ENCODE measurements around the gene MUTYH. TPM values are rescaled to one million over a fixed set of nuclear protein-coding genes. Genes with fewer than 3 reads are reported as not detected.
A peak's percentile ranks its signal among the peaks of the same experiment; 100 is the strongest.

MUTYH gene
- total and polyA plus RNA-seq, 2 of the 8 experiments (the other 6 are each of a cell fraction or from before 2014, with no cell fraction given) = 51.9 to 65.7 TPM

GRCh38 chr1:45319761-45320160 is 20.5 kb downstream of the MUTYH start:
- no peak for DNase-seq (ENCODE audit: low read depth in 1 of 2, low spot score in 2 of 2)
- Histone ChIP-seq H3K4me3 (ENCODE audit: extremely low read depth in 1 of 4, insufficient read depth in 2 of 4, low read depth in 3 of 4, low read length in 4 of 4) (no peak overlapping the region), H3K27me3 (replicated peaks in 1 of 4; ENCODE audit: control insufficient read depth in 3 of 4, extremely low read depth in 1 of 4, insufficient read depth in 3 of 4, low read length in 3 of 4) (no peaks in the 10 kb centered on the region), H2AK5ac (ENCODE audit: low read depth, low read length) (no peak overlapping the region), H3K18ac (ENCODE audit: extremely low read depth, low read length) (0 out of 2 replicates have a peak overlapping the region, but pooled peaks have one; percentile 43), H3K14ac (ENCODE audit: insufficient read length) (no peak overlapping the region), H4K5ac (ENCODE audit: insufficient read length, low read depth, low read length) (no peak overlapping the region), H4K91ac (replicated peaks; ENCODE audit: insufficient read length, low read length) (no peak overlapping the region), H3K9ac (replicated peaks in 1 of 4; ENCODE audit: extremely low read depth in 1 of 4, low read depth in 3 of 4, low read length in 3 of 4) (no peak overlapping the region), H3K27ac (ENCODE audit: low read depth, low read length) (no peak overlapping the region), H3K23ac (ENCODE audit: insufficient read length) (no peak overlapping the region), H2BK12ac (ENCODE audit: low read depth, low read length) (peak overlapping the region; percentile 84; the same call in 1 of the 2 replicates), H3K36me3 (ENCODE audit: control insufficient read depth in 2 of 4, insufficient read depth in 4 of 4, low read length in 3 of 4) (no peaks in the 10 kb centered on the region), H3K4ac (replicated peaks; ENCODE audit: insufficient read length, low read depth, low read length) (no peak overlapping the region), H2BK120ac (replicated peaks; ENCODE audit: low read depth, low read length) (no peak overlapping the region), H3K79me2 (ENCODE audit: control insufficient read depth in 1 of 2, insufficient read depth in 2 of 2, low read length in 2 of 2) (no peaks in the 10 kb centered on the region), H4K20me1 (replicated peaks in 1 of 2; ENCODE audit: control insufficient read depth in 1 of 2, insufficient read depth in 2 of 2, low read length in 2 of 2) (no peaks in the 10 kb centered on the region), H3K56ac (replicated peaks; ENCODE audit: insufficient read length, low read depth, low read length) (no peak overlapping the region), H3K23me2 (ENCODE audit: low read depth, low read length) (no peaks in the 10 kb centered on the region; the same call in 1 of the 2 replicates), H3K9me3 (ENCODE audit: insufficient read depth in 2 of 2, low read depth in 1 of 2, low read length in 1 of 2) (peaks cover 0 to 5% of the 10 kb centered on the region in 2 experiments; a peak in 2 of 4 replicates), H2AFZ (ENCODE audit: low read length) (no peak overlapping the region), H2BK15ac (ENCODE audit: low read length) (no peak overlapping the region; the same call in 1 of the 2 replicates), H2BK5ac (ENCODE audit: low read depth, low read length) (peak overlapping the region; percentile 60), H4K8ac (ENCODE audit: extremely low read depth, insufficient read depth, low read length) (no peak overlapping the region), H3K4me2 (ENCODE audit: insufficient read depth in 1 of 2, low read depth in 2 of 2, low read length in 2 of 2) (no peak overlapping the region), H2BK20ac (ENCODE audit: low read length) (peak overlapping the region; percentile 86; the same call in 1 of the 2 replicates), H3K4me1 (replicated peaks in 1 of 4; ENCODE audit: control insufficient read depth in 3 of 4, insufficient read depth in 4 of 4, low read length in 3 of 4) (peaks cover 5 to 16% (median 7%) of the 10 kb centered on the region in 4 experiments; a peak in 6 of 7 replicates), H3K79me1 (ENCODE audit: low read depth, low read length) (no peaks in the 10 kb centered on the region)
- ChIA-PET CTCF (ENCODE audit: partially characterized antibody) (interaction anchor here (0.6 to 2.5 kb wide), 6 partner anchors 9 to 356 kb away, joined by 3 to 8 read pairs (median 6); no protein-coding TSS in a partner anchor), POLR2A (ENCODE audit: partially characterized antibody) (interaction anchor here (0.9 to 16.3 kb wide), 6 partner anchors 9 to 264 kb away, joined by 3 to 472 read pairs (median 12); partner anchors contain the start of genes CCDC163, MMACHC, MUTYH and PRDX1)
- FAIRE-seq = no peak
- 96% methylated on average over 4 of the region's 4 CpGs; no CpG with 5 or more reads in 1 of the 2 experiments for WGBS, 2 experiments (ENCODE audit: extremely low coverage in 1 of 2, insufficient coverage in 1 of 2, insufficient read length in 1 of 2, insufficient replicate concordance in 2 of 2, low coverage in 1 of 2, low lambda C conversion rate in 2 of 2, missing lambda C conversion rate in 1 of 2)
- TF ChIP-seq SP2 (IDR thresholded peaks at IDR 0.05; ENCODE audit: low read length) (no peak), CREB1 (IDR thresholded peaks at IDR 0.05) (no peak), POU5F1 (IDR thresholded peaks at IDR 0.05; ENCODE audit: low read depth, low read length) (no peak), MAX (IDR thresholded peaks at IDR 0.05) (no peak), JUND (IDR thresholded peaks at IDR 0.05; ENCODE audit: low read length) (no peak), PHF8 (conservative IDR thresholded peaks at IDR 0.05; ENCODE audit: low read depth, low read length) (no peak), SIN3A (conservative IDR thresholded peaks at IDR 0.05 in 1 of 2, IDR thresholded peaks at IDR 0.05 in 1 of 2; ENCODE audit: low read depth in 1 of 2, low read length in 2 of 2) (no peak), BCL11A (IDR thresholded peaks at IDR 0.05; ENCODE audit: low read depth in 2 of 2, low read length in 2 of 2) (no peak), POLR2AphosphoS5 (IDR thresholded peaks at IDR 0.05; ENCODE audit: low read depth, low read length) (no peak)
- TF ChIP-seq, protein P1, sequence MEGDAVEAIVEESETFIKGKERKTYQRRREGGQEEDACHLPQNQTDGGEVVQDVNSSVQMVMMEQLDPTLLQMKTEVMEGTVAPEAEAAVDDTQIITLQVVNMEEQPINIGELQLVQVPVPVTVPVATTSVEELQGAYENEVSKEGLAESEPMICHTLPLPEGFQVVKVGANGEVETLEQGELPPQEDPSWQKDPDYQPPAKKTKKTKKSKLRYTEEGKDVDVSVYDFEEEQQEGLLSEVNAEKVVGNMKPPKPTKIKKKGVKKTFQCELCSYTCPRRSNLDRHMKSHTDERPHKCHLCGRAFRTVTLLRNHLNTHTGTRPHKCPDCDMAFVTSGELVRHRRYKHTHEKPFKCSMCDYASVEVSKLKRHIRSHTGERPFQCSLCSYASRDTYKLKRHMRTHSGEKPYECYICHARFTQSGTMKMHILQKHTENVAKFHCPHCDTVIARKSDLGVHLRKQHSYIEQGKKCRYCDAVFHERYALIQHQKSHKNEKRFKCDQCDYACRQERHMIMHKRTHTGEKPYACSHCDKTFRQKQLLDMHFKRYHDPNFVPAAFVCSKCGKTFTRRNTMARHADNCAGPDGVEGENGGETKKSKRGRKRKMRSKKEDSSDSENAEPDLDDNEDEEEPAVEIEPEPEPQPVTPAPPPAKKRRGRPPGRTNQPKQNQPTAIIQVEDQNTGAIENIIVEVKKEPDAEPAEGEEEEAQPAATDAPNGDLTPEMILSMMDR (IDR thresholded peaks at IDR 0.05; ENCODE audit: control extremely low read depth in 1 of 3, insufficient read depth in 1 of 3, low read depth in 1 of 3, low read length in 3 of 3) = no peak
